ENCODE results near the gene SAMD4A. TPM values are rescaled to one million over a fixed set of nuclear protein-coding genes. Genes with fewer than 3 reads are reported as not detected.

SAMD4A gene
- total RNA-seq, 1 experiment from 2014 or later: 9.6 TPM

DNA sequence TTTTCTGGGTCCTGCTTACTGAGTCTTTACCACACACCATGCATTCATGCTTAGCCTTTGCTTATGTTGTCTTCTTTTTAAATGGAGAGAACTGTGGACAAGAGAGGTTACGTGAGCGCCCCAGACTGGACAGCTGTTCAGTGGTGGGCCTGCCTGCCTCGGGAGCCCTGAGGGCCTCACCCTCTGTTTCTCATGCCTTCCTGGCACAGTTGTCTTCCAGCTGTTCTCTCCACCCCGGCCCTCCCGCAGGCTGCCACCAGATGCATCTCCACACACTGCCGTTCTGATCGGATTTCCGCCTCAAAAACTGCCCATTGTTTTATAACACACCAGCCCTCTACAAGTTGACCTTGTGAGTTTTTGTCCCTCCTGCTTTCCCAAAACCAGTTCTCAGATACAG lies 100.8 kb downstream of the SAMD4A start:
- Mint-ChIP-seq H3K9me3 (no peaks in the 10 kb centered on the region), H3K4me3 (no peak overlapping the region), H3K27me3 (ENCODE audit: low read depth) (no peaks in the 10 kb centered on the region), H3K36me3 (ENCODE audit: insufficient read depth in 1 of 3, low read depth in 3 of 3) (no peaks in the 10 kb centered on the region), H3K27ac (0 out of 7 replicates have a peak overlapping the region, but pooled peaks of 1 of the 3 experiments have one; percentile 5), H3K4me1 (peaks cover 11 to 27% of the 10 kb centered on the region in 2 experiments)
- TF ChIP-seq, protein P1, sequence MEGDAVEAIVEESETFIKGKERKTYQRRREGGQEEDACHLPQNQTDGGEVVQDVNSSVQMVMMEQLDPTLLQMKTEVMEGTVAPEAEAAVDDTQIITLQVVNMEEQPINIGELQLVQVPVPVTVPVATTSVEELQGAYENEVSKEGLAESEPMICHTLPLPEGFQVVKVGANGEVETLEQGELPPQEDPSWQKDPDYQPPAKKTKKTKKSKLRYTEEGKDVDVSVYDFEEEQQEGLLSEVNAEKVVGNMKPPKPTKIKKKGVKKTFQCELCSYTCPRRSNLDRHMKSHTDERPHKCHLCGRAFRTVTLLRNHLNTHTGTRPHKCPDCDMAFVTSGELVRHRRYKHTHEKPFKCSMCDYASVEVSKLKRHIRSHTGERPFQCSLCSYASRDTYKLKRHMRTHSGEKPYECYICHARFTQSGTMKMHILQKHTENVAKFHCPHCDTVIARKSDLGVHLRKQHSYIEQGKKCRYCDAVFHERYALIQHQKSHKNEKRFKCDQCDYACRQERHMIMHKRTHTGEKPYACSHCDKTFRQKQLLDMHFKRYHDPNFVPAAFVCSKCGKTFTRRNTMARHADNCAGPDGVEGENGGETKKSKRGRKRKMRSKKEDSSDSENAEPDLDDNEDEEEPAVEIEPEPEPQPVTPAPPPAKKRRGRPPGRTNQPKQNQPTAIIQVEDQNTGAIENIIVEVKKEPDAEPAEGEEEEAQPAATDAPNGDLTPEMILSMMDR (conservative IDR thresholded peaks at IDR 0.05): no peak
- Histone ChIP-seq H3K18ac (ENCODE audit: insufficient read length, low read depth, low read length) (no peak overlapping the region), H3K79me1 (ENCODE audit: insufficient read depth, low read depth, low read length, poor library complexity, severe bottlenecking) (no peaks in the 10 kb centered on the region), H3K56ac (ENCODE audit: insufficient read length, low read depth, low read length) (no peak overlapping the region), H2AK5ac (ENCODE audit: insufficient read length, low read length) (no peak overlapping the region), H3K9me3 (ENCODE audit: control insufficient read depth, low read depth, low read length) (no peaks in the 10 kb centered on the region), H4K91ac (ENCODE audit: insufficient read length, low read depth, low read length) (no peak overlapping the region), H3K79me2 (ENCODE audit: insufficient read depth, low read length) (no peaks in the 10 kb centered on the region), H4K8ac (replicated peaks; ENCODE audit: insufficient read length, low read depth, low read length) (no peak overlapping the region), H2AFZ (ENCODE audit: low read length) (no peak overlapping the region), H3K4ac (ENCODE audit: low read depth, low read length) (no peak overlapping the region), H3K23ac (ENCODE audit: insufficient read length, low read depth, low read length) (no peak overlapping the region), H3K27ac (ENCODE audit: insufficient read length, low read depth, low read length) (no peak overlapping the region), H3K9ac (ENCODE audit: extremely low read depth, insufficient read length, low read length) (no peak overlapping the region), H2BK20ac (ENCODE audit: low read depth, low read length, poor library complexity, severe bottlenecking) (no peak overlapping the region), H2BK12ac (ENCODE audit: insufficient read length, low read depth, low read length) (no peak overlapping the region), H3K4me2 (ENCODE audit: insufficient read depth, insufficient read length, low read length) (no peak overlapping the region), H2BK15ac (ENCODE audit: low read depth, low read length) (no peak overlapping the region), H2BK120ac (ENCODE audit: low read depth, low read length, poor library complexity, severe bottlenecking) (no peak overlapping the region), H4K20me1 (ENCODE audit: control insufficient read depth, insufficient read depth, insufficient read length) (no peaks in the 10 kb centered on the region), H3K4me1 (ENCODE audit: insufficient read depth, low read length) (peaks cover under 1% of the 10 kb centered on the region; the same call in 1 of the 2 replicates), H3K23me2 (ENCODE audit: insufficient read length, low read depth, low read length, poor library complexity, severe bottlenecking) (no peaks in the 10 kb centered on the region), H3K27me3 (ENCODE audit: insufficient read depth, low read length) (no peaks in the 10 kb centered on the region), H2BK5ac (ENCODE audit: insufficient read length, low read length) (no peak overlapping the region), H3K14ac (ENCODE audit: insufficient read depth, low read length) (no peak overlapping the region), H3T11ph (ENCODE audit: low read length) (no peak overlapping the region), H4K5ac (ENCODE audit: insufficient read length, low read depth, low read length) (no peak overlapping the region)
- no CpG with 5 or more reads among the region's 8 CpGs for WGBS (ENCODE audit: extremely low coverage, insufficient read length, low lambda C conversion rate)
- no peak for DNase-seq
